Measurements from ENCODE around the gene NEXMIF. TPM values are rescaled to one million over a fixed set of nuclear protein-coding genes. Genes with fewer than 3 reads are reported as not detected.
A peak's percentile ranks its signal among the peaks of the same experiment; 100 is the strongest.
"Not testable (repeated sequence)": the region's sequence is repeated elsewhere in the genome, so short reads cannot be mapped to it uniquely, and the experiment has no call there.

The NEXMIF gene
- total RNA-seq, 3 donors from 2014 or later (not counting 1 experiment from before 2014, with no cell fraction given): 0.02 to 0.08 (median 0.05) TPM

- 100% methylated on average over 1 of the region's 2 CpGs for WGBS (ENCODE audit: insufficient coverage)
Observed at GRCh38 chrX:74853255-74853654, 72.0 kb downstream of the NEXMIF start.

GRCh38 chrX:74835566-74835965 is 89.7 kb downstream of the NEXMIF start:
- ATAC-seq (no peak), DNase-seq (peak in 1 of 2 donors; percentile 2)
- H3K36me3 ChIP-seq (ENCODE audit: control insufficient read depth, insufficient read depth, low read length): no peaks in the 10 kb centered on the region
- no peak overlapping the region for H3K4me3 ChIP-seq (ENCODE audit: low read length)
- H3K9me3 ChIP-seq (ENCODE audit: control insufficient read depth, insufficient read depth, low read length): no peaks in the 10 kb centered on the region
- Mint-ChIP-seq H3K27ac (no peak overlapping the region), H3K36me3 (no peaks in the 10 kb centered on the region), H3K4me3 (no peak overlapping the region), H3K27me3 (ENCODE audit: low read depth in 2 of 2) (peaks cover 0 to 7% of the 10 kb centered on the region in 2 donors), H3K9me3 (peaks cover 0 to 2% of the 10 kb centered on the region in 2 donors), H3K4me1 (no peaks in the 10 kb centered on the region)
- H3K4me1 ChIP-seq (ENCODE audit: control insufficient read depth, insufficient read depth, low read length): no peaks in the 10 kb centered on the region
- intact Hi-C loops (cut with micrococcal nuclease): no loop called here
- no peak overlapping the region for H3K27ac ChIP-seq (ENCODE audit: low read length)
- H3K27me3 ChIP-seq (ENCODE audit: control insufficient read depth, insufficient read depth, low read length): no peaks in the 10 kb centered on the region
- no peak for TF ChIP-seq CTCF (IDR thresholded peaks at IDR 0.05)

More at GRCh38 chrX:74853255-74853654, 72.0 kb downstream of the NEXMIF start:
- H3K36me3 Mint-ChIP-seq: no peaks in the 10 kb centered on the region
- no peak overlapping the region for H3K4me3 ChIP-seq (ENCODE audit: low read length)
- H3K27ac ChIP-seq (ENCODE audit: low read length): no peak overlapping the region
- H3K36me3 ChIP-seq (ENCODE audit: control insufficient read depth, insufficient read depth, low read length): no peaks in the 10 kb centered on the region
- intact Hi-C loops (cut with micrococcal nuclease): no loop called here
- DNase-seq (no peak), ATAC-seq (no peak)
- no peaks in the 10 kb centered on the region for H3K4me1 Mint-ChIP-seq
- H3K4me1 ChIP-seq (ENCODE audit: control insufficient read depth, insufficient read depth, low read length): no peaks in the 10 kb centered on the region
- TF ChIP-seq CTCF (IDR thresholded peaks at IDR 0.05): no peak
- no peaks in the 10 kb centered on the region for H3K27me3 Mint-ChIP-seq (ENCODE audit: low read depth in 2 of 2)
- no peak overlapping the region for H3K4me3 Mint-ChIP-seq
- H3K27me3 ChIP-seq (ENCODE audit: control insufficient read depth, insufficient read depth, low read length): no peaks in the 10 kb centered on the region
- H3K9me3 ChIP-seq (ENCODE audit: control insufficient read depth, insufficient read depth, low read length): peaks cover 10% of the 10 kb centered on the region
- peaks cover 9 to 23% of the 10 kb centered on the region in 2 donors for H3K9me3 Mint-ChIP-seq
- H3K27ac Mint-ChIP-seq: no peak overlapping the region

- H3K4me1 Mint-ChIP-seq; intact Hi-C loops (cut with micrococcal nuclease); H3K36me3 Mint-ChIP-seq; H3K4me3 Mint-ChIP-seq; H3K36me3 ChIP-seq (ENCODE audit: control insufficient read depth, insufficient read depth, low read length); H3K27ac ChIP-seq (ENCODE audit: low read length); H3K9me3 ChIP-seq (ENCODE audit: control insufficient read depth, insufficient read depth, low read length); H3K9me3 Mint-ChIP-seq; H3K4me1 ChIP-seq (ENCODE audit: control insufficient read depth, insufficient read depth, low read length); DNase-seq; ATAC-seq; H3K4me3 ChIP-seq (ENCODE audit: low read length); H3K27me3 Mint-ChIP-seq (ENCODE audit: low read depth in 2 of 2); H3K27me3 ChIP-seq (ENCODE audit: control insufficient read depth, insufficient read depth, low read length); H3K27ac Mint-ChIP-seq: not testable (repeated sequence)
- no CpG with 5 or more reads among the region's 2 CpGs for WGBS (ENCODE audit: insufficient coverage)
Observed at GRCh38 chrX:74819797-74820196, 105.5 kb downstream of the NEXMIF start.

GRCh38 chrX:74814681-74815080 is 110.6 kb downstream of the NEXMIF start:
- H3K9me3 Mint-ChIP-seq: no peaks in the 10 kb centered on the region
- H3K4me1 Mint-ChIP-seq: no peaks in the 10 kb centered on the region
- H3K4me3 Mint-ChIP-seq: no peak overlapping the region
- Histone ChIP-seq H3K9me3 (ENCODE audit: control insufficient read depth, insufficient read depth, low read length) (no peaks in the 10 kb centered on the region), H3K36me3 (ENCODE audit: control insufficient read depth, insufficient read depth, low read length) (no peaks in the 10 kb centered on the region), H3K27ac (ENCODE audit: low read length) (no peak overlapping the region), H3K4me3 (ENCODE audit: low read length) (no peak overlapping the region), H3K27me3 (ENCODE audit: control insufficient read depth, insufficient read depth, low read length) (no peaks in the 10 kb centered on the region), H3K4me1 (ENCODE audit: control insufficient read depth, insufficient read depth, low read length) (no peaks in the 10 kb centered on the region)
- TF ChIP-seq CTCF (IDR thresholded peaks at IDR 0.05): no peak
- no peaks in the 10 kb centered on the region for H3K36me3 Mint-ChIP-seq
- intact Hi-C loops (cut with micrococcal nuclease): no loop called here
- no peak for DNase-seq
- ATAC-seq: no peak
- no peaks in the 10 kb centered on the region for H3K27me3 Mint-ChIP-seq (ENCODE audit: low read depth in 2 of 2)
- H3K27ac Mint-ChIP-seq: no peak overlapping the region

Measured in natural killer cell (primary cell).